NCI-H1436 (cell line): Measurements from ENCODE around the gene TBC1D7.

ENCODE experiments used
- DNase-seq: peaks from one replicate; lab custom pipeline; 2025; lab: John Stamatoyannopoulos, UW

TBC1D7 gene

DNA sequence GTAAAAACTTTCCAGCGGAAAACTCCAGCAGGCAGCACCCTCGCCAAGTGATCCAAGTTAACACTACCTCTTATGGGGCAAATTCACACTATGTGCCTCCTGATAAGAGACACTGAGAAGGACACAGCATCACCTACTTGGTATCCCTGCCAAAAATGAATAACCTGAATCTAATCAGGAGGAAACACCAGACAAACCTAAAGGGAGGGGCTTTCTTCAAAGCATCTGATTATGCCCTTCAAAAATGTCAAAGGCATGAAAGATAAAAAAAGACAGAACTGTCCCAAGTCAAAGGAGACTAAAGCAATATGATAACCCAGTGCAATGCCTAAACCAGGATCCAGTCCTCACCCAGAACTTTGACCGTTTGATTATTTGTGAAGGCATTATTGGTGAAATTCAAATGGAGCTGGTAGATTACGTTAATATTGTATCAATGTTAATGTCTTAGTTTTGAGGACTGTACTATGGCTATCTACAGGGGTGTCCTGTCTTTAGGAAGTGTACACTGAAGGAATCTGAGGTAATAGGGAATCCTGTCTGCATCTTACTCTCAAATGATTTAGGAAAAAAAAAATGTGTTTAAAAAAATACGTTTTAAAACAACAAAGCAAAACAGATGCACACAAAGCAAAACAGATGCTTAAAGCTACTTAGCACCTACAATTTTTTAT, 8.3 kb downstream of the TBC1D7 start:
- DNase-seq, result no peak

GRCh38 chr6:13318821-13319220, 9.5 kb downstream of the TBC1D7 start:
- DNase-seq, result no peak

DNA sequence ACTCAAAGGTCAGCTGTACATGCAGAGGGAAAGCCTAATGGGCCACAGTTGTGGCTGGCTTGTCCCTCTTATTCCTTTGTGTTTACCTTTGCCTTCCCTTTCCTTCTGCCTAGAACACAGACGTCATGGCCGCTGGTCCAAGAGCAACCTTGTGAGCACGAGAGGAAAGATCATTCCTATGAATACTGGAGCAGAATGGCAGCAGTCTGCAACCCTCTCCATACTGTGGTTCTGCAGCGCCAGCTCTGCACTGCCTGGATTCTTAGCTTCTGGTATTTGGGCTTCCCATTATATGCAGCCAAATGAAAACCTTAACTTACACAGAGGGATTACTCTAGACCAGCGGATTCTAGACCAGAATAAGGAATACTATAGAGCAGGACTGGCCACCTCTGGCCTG, 12.4 kb downstream of the TBC1D7 start:
- DNase-seq, result no peak

GRCh38 chr6:13314806-13315205, 13.5 kb downstream of the TBC1D7 start:
- no peak for DNase-seq

GRCh38 chr6:13311155-13311554, 17.2 kb downstream of the TBC1D7 start:
- DNase-seq, result no peak

- no peak for DNase-seq
Observed at GRCh38 chr6:13308332-13308731, 20.0 kb downstream of the TBC1D7 start.

GRCh38 chr6:13307508-13307995, 20.8 kb downstream of the TBC1D7 start:
- no peak for DNase-seq

- no peak for DNase-seq
Observed at GRCh38 chr6:13305791-13306190, 22.5 kb downstream of the TBC1D7 start.

GRCh38 chr6:13305288-13305687, 23.0 kb downstream of the TBC1D7 start:
- no peak for DNase-seq

DNA sequence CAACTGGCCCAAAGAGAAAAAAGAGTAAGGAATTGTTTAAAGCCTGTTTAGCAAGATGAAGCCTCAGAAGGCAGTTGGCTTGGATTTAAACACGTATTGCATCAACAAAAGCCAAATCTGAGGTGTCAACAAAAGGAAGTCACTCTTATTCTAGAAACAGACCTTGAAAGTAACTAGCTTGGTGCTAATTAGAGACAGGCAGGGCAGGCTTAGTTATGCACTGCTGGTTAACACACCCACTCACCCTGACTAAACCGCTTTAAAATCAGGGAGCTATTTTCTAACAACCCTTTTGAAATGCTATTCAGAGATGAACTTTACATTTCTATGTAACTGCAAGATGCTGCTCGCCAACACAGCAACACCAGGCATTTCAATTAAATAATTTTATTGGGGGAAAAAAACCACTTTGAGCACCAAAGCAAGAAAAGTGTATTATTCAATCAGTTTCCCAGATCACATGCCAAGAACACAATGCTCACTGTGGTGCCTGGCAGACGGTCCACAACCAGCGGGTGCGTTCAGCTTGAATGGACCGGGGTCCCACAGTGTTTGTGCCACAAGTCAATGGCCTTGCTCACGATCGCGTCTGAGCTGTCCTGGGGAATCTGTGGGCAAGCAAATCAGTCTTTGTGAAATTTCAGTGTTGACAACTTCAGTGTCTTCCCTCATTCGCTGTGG, 23.6 kb downstream of the TBC1D7 start:
- no peak for DNase-seq

DNA sequence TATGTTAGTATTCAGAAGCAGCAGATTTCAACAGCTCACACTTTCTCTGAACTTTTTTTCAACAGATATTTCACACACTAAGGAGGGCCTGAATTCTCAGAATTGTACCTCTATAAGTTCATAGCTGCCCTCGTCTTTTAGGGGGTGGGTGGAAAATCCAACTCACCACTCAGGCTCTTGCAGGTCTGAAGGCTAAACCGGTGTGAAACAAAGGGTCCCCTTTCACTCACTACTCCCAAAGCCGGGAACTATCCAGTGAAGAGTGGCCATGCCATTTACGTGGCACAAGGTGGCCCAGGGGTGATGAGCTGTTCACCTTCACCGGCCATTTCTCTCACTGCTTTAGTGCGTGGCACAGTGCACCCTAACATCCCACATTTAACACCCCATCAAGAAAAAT, 24.2 kb downstream of the TBC1D7 start:
- no peak for DNase-seq

DNA sequence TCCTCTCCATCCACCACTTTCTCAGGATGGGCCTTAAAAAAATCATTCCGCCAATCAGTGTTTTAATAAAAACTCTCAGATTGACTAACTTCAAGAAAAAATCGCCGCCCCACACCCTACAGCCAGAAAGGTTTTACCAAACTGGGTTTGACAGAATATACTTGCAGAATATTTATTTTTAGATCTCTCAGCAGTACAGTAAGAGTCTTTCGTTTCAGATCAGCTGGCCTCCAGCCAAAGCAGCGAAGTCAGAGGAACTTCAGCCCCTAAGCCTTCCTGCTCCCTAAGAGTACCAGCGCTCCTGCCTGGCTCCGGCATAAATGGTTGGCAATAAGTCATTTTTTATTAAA, 24.7 kb downstream of the TBC1D7 start:
- no peak for DNase-seq

DNA sequence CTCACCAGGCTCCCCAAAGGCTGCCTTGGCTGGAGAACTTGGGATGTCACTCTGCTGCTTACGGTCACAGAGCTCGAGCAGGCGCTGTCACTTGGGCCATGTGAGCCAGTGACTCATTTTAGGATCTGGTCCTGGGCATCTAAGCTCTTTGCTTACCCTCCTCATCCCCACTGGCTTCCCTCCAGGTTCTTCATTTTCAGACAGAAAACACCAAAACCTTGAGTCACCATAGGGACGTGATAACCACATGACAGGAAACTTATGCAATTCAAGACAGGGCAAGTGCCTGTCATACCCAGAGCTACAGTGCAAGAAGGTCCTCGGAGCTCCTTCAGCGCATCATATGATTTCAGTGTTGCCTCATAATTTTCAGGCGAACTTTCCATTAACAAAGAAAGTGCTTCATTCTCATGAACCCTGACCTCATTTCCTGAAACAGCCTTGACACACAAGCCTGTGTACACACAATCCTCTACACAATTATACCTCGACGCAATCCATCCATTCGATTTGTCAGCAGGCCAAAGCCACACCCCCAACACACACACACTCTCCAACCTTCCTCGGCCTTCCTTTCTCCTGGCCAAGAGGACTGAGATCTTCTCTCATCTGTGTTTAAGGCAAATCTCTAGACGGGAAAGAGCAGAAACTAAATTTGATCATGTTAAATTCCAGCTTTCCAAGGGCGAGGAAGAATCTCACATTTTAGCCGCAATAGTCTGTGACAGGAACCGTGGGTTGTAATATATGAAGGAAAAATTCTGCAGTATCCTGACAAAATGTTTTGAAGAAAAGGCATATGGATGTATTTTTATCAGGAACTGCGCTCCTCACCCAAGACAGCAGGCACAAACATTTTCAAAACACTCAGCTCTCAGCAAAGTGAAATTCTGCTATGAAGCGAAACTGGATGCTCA, 25.3 kb downstream of the TBC1D7 start:
- no peak for DNase-seq

GRCh38 chr6:13302291-13302690, 26.0 kb downstream of the TBC1D7 start:
- no peak for DNase-seq

- no peak for DNase-seq
Observed at GRCh38 chr6:13300643-13301590, 27.4 kb downstream of the TBC1D7 start.

DNA sequence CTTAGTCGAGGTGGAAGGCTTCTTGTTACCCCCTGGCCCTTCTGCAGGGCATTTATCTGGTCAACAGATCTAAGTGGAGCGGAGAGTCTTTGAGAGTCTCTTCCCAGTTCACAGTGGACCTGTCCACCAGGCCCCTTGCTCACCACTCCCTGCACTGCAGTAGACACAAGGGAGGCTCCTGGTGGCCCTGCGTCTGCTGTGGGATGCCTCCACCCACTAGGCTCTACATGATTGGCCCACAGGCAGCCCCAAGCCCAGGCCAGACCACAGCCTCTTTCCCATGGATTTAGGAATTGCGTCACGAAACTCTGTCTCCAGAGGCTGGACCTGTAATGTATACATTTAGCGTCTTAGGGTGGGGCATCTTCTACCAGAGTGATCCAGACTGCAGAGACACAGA, 28.4 kb downstream of the TBC1D7 start:
- no peak for DNase-seq

DNA sequence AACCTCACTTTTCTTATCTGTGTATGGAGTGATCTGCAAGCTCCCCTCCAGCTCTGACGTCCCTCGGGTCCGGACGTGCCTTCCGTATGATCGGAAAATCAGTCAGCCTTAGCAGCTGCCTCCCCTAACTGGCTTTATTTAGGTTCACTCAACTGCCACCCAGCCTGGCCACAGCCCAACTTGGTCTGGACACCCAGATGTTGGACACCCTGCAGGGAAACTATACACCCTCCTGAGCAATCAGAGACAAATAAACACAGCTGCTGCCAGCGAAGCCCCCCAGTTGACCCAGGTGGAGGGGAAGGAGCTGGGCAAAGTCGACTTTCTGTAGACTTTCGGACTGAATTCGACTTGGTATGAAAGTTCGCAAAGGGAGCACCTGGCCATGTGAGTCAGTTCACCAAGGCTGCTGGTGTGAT, 28.9 kb downstream of the TBC1D7 start:
- no peak for DNase-seq

DNA sequence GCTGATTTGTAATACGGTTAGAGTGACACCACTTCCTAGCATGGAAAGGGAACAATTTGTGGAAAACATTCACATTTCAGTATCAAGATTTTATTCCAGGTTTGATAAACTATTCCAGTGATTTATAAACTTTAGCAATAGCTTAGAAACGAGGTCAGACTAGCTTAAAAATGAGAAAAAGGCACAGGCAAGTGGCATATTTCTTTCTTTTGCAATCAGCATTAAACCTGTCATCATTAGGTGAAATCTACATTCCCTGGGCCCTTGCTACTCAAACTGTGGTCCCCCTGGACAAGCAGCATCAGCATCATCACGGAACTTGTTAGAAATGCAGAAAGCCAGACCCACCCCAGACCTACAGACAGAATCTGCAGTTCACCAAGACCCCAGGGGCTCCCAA, 29.9 kb downstream of the TBC1D7 start:
- no peak for DNase-seq

GRCh38 chr6:13297391-13297790, 30.9 kb downstream of the TBC1D7 start:
- no peak for DNase-seq

DNA sequence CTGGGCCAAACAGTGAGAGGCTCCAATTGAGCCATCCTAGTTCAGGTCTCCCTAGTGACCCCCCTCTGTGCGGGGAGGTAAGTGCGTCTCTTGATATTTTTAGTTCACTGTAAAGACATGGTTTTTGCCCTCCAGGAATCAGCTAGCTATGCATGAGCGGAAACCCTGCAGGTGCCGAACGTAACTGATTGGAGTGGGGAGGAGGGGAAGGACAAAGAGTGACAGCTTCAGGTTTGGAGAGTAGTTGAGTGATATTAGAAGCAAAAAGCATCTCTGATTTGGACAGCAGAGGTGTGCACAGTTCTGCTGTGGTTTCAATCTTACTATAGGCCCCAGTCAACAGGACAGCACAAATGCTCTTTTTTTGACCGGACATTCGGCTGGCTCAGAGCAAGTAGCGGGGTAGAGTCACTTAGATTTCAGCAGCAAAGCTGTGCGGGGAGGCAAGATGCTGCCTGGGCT, 31.8 kb downstream of the TBC1D7 start:
- no peak for DNase-seq

GRCh38 chr6:13295576-13295975, 32.8 kb downstream of the TBC1D7 start:
- no peak for DNase-seq
